ENCODE data around the gene ALAD. TPM values are rescaled to one million over a fixed set of nuclear protein-coding genes. Genes with fewer than 3 reads are reported as not detected.
A peak's percentile ranks its signal among the peaks of the same experiment; 100 is the strongest.

The ALAD gene
- total and polyA plus RNA-seq, 2 of the 13 experiments (the other 11 are each of a cell fraction or from before 2014, with no cell fraction given), result 21.8 to 30.1 TPM

GRCh38 chr9:113410207-113410864, 9.3 kb upstream of the ALAD start, which contains the start of the genes C9orf43 and POLE3 (continued):
- TF ChIP-seq UBTF (CRISPR knock-in tag; IDR thresholded peaks at IDR 0.05) (peak; percentile 60; the same call in 1 of the 2 replicates), ZNF790 (CRISPR knock-in tag; IDR thresholded peaks at IDR 0.05; ENCODE audit: borderline replicate concordance) (0 out of 2 replicates have a peak, but pooled peaks have one; percentile 49), ZNF703 (CRISPR knock-in tag; IDR thresholded peaks at IDR 0.05; ENCODE audit: borderline replicate concordance) (no peak), ZNF552 (CRISPR knock-in tag; IDR thresholded peaks at IDR 0.05; ENCODE audit: borderline replicate concordance) (no peak; the same call in 1 of the 2 replicates), ATF4 (CRISPR knock-in tag; IDR thresholded peaks at IDR 0.05) (peak in 1 of 2 experiments; percentile 77; a peak in 2 of 4 replicates), ZFAT (CRISPR knock-in tag; conservative IDR thresholded peaks at IDR 0.05) (no peak), ZFP36L2 (CRISPR knock-in tag; IDR thresholded peaks at IDR 0.05) (no peak), ZSCAN25 (CRISPR knock-in tag; IDR thresholded peaks at IDR 0.05) (no peak), EP300 (IDR thresholded peaks at IDR 0.05; ENCODE audit: low read depth in 2 of 2, low read length in 2 of 2) (peak; percentile 34 to 42; a peak in 1 of 4 replicates), EP300 (CRISPR knock-in tag; IDR thresholded peaks at IDR 0.05; ENCODE audit: borderline replicate concordance) (peak; percentile 62), SSRP1 (CRISPR knock-in tag; IDR thresholded peaks at IDR 0.05) (no peak), ZNF724P (CRISPR knock-in tag; IDR thresholded peaks at IDR 0.05; ENCODE audit: borderline replicate concordance) (peak; percentile 78), ZNF598 (CRISPR knock-in tag; IDR thresholded peaks at IDR 0.05; ENCODE audit: borderline replicate concordance) (peak; percentile 93), THAP8 (CRISPR knock-in tag; IDR thresholded peaks at IDR 0.05; ENCODE audit: borderline replicate concordance) (peak; percentile 75; the same call in 1 of the 2 replicates), DDIT3 (CRISPR knock-in tag; IDR thresholded peaks at IDR 0.05) (no peak), ZNF501 (CRISPR knock-in tag; IDR thresholded peaks at IDR 0.05) (peak; percentile 93), NFE2L2 (IDR thresholded peaks at IDR 0.05; ENCODE audit: low read length) (peak; percentile 2; the same call in 1 of the 2 replicates), ZNF652 (CRISPR knock-in tag; IDR thresholded peaks at IDR 0.05; ENCODE audit: borderline replicate concordance, low read depth) (no peak), ELF1 (CRISPR knock-in tag; IDR thresholded peaks at IDR 0.05) (peak; percentile 74), FOSL1 (CRISPR knock-in tag; IDR thresholded peaks at IDR 0.05; ENCODE audit: borderline replicate concordance) (no peak), TMF1 (CRISPR knock-in tag; IDR thresholded peaks at IDR 0.05; ENCODE audit: low read depth) (peak; percentile 83; the same call in 1 of the 2 replicates), MIXL1 (CRISPR knock-in tag; IDR thresholded peaks at IDR 0.05) (0 out of 2 replicates have a peak, but pooled peaks have one; percentile 39), ZNF317 (CRISPR knock-in tag; IDR thresholded peaks at IDR 0.05) (peak; percentile 30; the same call in 1 of the 2 replicates), SMARCE1 (IDR thresholded peaks at IDR 0.05; ENCODE audit: borderline replicate concordance) (no peak), SOX6 (IDR thresholded peaks at IDR 0.05) (no peak), SOX6 (CRISPR knock-in tag; IDR thresholded peaks at IDR 0.05) (peak; percentile 87), SP1 (IDR thresholded peaks at IDR 0.05) (no peak), SP1 (CRISPR knock-in tag; IDR thresholded peaks at IDR 0.05) (peak; percentile 86), ZSCAN21 (CRISPR knock-in tag; IDR thresholded peaks at IDR 0.05; ENCODE audit: borderline replicate concordance) (peak; percentile 83)

All from HepG2 (cell line).